Lower lobe of right lung (tissue), 2 donors: ENCODE results near the gene CHD2. TPM values are rescaled to one million over a fixed set of nuclear protein-coding genes. Genes with fewer than 3 reads are reported as not detected.
"Not testable (repeated sequence)": the region's sequence is repeated elsewhere in the genome, so short reads cannot be mapped to it uniquely, and the experiment has no call there.

Experiments used
- ATAC-seq, 2 donors: fragments of 200-7000 bp; cut with Tn5 transposase; one replicate each; pipeline ENCODE4 v1.9.1; 2020 to 2022; ENCODE audit warnings: mild to moderate bottlenecking in 2 of 2, moderate library complexity in 2 of 2
- DNase-seq: peaks from one replicate; pipeline ENCODE4 v3.0.0-alpha.2; 2020
- H3K27ac ChIP-seq: fragments of 200-600 bp; one replicate; pipeline ENCODE4 v1.8.0; 2022
- H3K27me3 ChIP-seq: fragments of 200-600 bp; one replicate; pipeline ENCODE4 v1.8.0; 2022; ENCODE audit warnings: low read depth
- H3K36me3 ChIP-seq: fragments of 200-600 bp; one replicate; pipeline ENCODE4 v1.8.0; 2022; ENCODE audit warnings: mild to moderate bottlenecking
- H3K4me1 ChIP-seq: fragments of 200-600 bp; one replicate; pipeline ENCODE4 v1.8.0; 2022
- H3K4me3 ChIP-seq: fragments of 200-600 bp; one replicate; pipeline ENCODE4 v1.8.0; 2022; ENCODE audit warnings: mild to moderate bottlenecking
- H3K9me3 ChIP-seq: fragments of 200-600 bp; one replicate; pipeline ENCODE4 v1.8.0; 2022
- intact Hi-C: fragments of 100-400 bp; cut with DNase I; formaldehyde crosslinking; loops from one replicate; pipeline ENCODE4 v1.11.0; 2022
- total RNA-seq: library from RNA; stranded (reverse); fragmentation: NEBNext Ultra II Directional; extraction: Animal tissue kit (Norgen Biotek cat#: 25700); gene quantifications from one replicate; pipeline ENCODE4 v1.2.1, GENCODE V29; 2021
- TF ChIP-seq, protein P1 (sequence below): fragments of 200-600 bp; IDR thresholded peaks from one replicate; pipeline ENCODE4 v1.8.0; 2022; ENCODE audit warnings: antibody characterized with exemption, mild to moderate bottlenecking
- donor health status: DM: no; HTN: yes; CAD: no; lungs with severe emphysema.

CHD2 gene
- total RNA-seq, 1 donor from 2014 or later, result 158 TPM

DNA sequence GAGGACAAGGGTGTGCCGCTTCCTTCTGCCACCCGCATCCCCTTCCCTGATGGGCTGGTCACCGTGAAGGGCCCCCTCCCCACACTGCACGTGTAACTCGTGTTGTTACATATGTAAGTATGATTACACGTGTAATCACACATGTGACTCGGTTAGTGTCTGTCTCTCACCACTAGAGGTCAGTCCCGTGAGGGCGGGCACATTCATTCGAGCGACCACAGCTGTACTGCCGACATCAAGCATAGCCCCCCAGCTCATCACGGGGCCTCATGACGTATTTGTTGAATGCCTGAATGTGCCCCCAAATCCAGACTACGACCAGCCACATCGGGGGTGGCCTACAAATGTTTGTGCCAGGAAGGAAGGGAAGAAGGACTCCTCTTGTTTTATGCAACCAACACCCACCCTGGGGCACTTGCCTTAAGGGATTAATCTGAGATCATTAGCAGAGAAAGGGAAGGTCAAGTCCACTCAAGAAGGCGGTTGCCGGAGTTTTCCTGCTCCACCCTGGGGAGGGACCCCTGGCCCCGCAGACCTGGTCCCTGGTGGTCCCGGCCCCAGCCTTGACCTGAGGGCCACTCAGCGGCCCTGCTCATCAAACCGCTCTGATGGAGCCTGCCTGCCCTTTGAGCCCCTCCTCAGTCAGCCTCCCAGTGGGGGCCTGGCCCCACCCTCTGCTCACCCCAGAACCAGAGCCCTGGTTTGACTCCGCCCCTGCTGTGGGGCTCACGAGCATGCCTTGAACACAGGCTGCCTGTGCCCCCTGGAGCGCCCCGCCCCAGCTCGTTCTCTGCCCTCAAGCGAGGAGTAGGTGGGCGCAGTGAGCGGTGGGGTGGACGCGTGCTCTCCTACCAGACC lies 136.1 kb downstream of the CHD2 start:
- Histone ChIP-seq H3K27me3 (no peaks in the 10 kb centered on the region), H3K9me3 (no peaks in the 10 kb centered on the region), H3K4me3 (no peak overlapping the region), H3K36me3 (no peaks in the 10 kb centered on the region), H3K27ac (no peak overlapping the region), H3K4me1 (peaks cover 34% of the 10 kb centered on the region)
- peak; percentile 50 to 64 for ATAC-seq
- intact Hi-C loops, result no loop called here
- TF ChIP-seq, protein P1, sequence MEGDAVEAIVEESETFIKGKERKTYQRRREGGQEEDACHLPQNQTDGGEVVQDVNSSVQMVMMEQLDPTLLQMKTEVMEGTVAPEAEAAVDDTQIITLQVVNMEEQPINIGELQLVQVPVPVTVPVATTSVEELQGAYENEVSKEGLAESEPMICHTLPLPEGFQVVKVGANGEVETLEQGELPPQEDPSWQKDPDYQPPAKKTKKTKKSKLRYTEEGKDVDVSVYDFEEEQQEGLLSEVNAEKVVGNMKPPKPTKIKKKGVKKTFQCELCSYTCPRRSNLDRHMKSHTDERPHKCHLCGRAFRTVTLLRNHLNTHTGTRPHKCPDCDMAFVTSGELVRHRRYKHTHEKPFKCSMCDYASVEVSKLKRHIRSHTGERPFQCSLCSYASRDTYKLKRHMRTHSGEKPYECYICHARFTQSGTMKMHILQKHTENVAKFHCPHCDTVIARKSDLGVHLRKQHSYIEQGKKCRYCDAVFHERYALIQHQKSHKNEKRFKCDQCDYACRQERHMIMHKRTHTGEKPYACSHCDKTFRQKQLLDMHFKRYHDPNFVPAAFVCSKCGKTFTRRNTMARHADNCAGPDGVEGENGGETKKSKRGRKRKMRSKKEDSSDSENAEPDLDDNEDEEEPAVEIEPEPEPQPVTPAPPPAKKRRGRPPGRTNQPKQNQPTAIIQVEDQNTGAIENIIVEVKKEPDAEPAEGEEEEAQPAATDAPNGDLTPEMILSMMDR, result peak; percentile 62
- DNase-seq, result peak; percentile 45

DNA sequence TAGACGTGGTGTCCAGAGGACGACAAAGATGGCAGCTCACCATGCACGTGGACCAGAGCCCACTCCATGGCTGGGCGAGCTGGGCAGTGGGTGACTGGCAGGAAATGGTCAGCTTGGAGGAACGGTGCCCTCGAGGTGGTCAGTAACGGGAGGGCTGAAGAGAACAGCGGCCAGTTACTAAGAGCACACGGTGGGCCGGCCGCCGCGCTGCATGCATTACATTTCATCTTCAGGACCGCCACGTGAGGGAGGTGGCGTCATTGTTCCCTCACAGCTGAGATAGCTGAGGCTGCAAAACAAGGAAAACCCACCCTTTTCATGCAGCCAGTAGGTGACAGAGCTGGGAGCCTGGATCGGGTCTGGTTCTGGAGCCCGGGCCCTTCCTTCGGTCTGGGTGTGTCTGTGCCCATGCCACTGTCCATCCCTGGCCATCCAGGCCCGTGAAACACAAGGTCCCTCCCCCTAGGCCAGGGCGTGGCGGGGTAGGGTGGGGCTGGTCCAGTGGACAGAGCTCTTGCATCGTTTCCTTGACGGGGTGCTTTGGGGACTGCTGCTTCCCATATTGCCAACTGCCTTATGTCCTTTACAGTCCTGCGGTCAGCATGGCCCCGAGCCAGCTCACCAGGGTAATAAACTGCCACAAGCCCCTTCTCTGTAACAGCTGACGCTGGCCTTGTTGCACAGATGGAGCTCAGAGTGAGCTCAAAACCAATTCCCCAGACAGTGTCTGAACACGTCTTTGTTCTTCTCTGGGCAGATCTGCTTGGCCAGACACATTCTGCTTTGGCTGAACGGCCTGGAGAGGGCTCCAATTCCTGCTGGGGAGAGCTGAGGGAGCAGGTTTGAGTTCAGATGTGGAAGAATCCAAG lies 137.1 kb downstream of the CHD2 start:
- Histone ChIP-seq H3K9me3 (no peaks in the 10 kb centered on the region), H3K4me1 (peaks cover 34% of the 10 kb centered on the region), H3K4me3 (no peak overlapping the region), H3K36me3 (no peaks in the 10 kb centered on the region), H3K27me3 (no peaks in the 10 kb centered on the region), H3K27ac (no peak overlapping the region)
- TF ChIP-seq, protein P1, result no peak
- DNase-seq, result peak; percentile 78
- peak; percentile 31 to 72 for ATAC-seq
- intact Hi-C loops, result no loop called here

DNA sequence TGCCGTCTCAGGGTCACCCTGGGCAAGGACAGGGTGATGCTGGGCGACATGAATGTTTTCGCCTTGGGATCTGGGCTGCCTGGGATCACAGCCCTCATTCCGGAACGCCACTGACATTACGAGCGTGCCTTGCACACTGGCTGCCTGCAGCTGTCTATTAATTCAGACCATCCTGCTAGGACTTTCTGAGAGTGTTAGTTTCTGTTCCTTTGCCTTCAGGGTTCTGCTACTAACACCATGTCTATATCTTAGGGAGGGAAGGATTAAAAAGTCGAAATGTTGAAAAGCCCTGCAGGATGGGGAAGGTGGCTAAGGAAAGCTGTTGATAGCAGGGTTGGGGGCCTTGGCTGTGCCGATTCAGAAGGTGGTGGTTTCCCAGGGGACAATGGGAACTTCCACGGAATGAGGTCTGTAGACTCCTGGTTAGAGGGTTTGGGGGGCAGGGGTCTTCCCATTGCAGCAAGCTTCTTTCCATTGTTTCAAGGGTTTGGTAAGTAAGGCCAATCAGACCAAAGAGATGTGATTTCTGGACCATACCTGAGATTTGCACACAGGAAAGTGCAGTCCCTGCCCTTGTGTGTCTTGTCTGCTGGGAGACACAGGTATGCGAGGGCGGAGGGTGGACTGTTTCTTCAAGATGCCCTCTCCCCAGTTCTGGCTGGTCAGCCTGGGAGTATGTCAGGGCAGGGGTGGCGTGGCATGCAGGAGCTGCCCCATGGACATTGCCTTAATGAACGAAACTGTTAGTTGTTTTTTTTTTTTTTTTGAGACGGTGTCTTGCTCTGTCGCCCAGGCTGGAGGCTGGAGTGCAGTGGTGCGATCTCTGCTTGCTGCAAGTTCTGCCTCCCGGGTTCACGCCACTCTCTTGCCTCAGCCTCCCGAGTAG lies 137.9 kb downstream of the CHD2 start:
- Histone ChIP-seq H3K4me1 (peaks cover 34% of the 10 kb centered on the region), H3K4me3 (no peak overlapping the region), H3K9me3 (no peaks in the 10 kb centered on the region), H3K27me3 (no peaks in the 10 kb centered on the region), H3K36me3 (no peaks in the 10 kb centered on the region), H3K27ac (no peak overlapping the region)
- TF ChIP-seq, protein P1, result no peak
- ATAC-seq (no peak), DNase-seq (peak; percentile 33)
- intact Hi-C loops, result no loop called here

GRCh38 chr15:93039562-93040287 lies 139.6 kb downstream of the CHD2 start:
- peak; percentile 32 for DNase-seq
- peaks cover 34% of the 10 kb centered on the region for H3K4me1 ChIP-seq
- H3K4me3 ChIP-seq, H3K27me3 ChIP-seq, ATAC-seq, H3K27ac ChIP-seq, H3K36me3 ChIP-seq, H3K9me3 ChIP-seq, intact Hi-C loops: not testable (repeated sequence)

GRCh38 chr15:93040288-93041158 lies 140.4 kb downstream of the CHD2 start:
- Histone ChIP-seq H3K4me1 (peaks cover 34% of the 10 kb centered on the region), H3K27me3 (no peaks in the 10 kb centered on the region), H3K9me3 (no peaks in the 10 kb centered on the region), H3K36me3 (peaks cover 8% of the 10 kb centered on the region), H3K27ac (no peak overlapping the region), H3K4me3 (no peak overlapping the region)
- intact Hi-C loops, result no loop called here
- ATAC-seq, result peak; percentile 57 to 60
- DNase-seq, result peak; percentile 74
- TF ChIP-seq, protein P1, result no peak
